ENCODE data around the gene NANS. TPM values are rescaled to one million over a fixed set of nuclear protein-coding genes. Genes with fewer than 3 reads are reported as not detected.

The NANS gene
- total RNA-seq, 1 experiment from 2014 or later = 40.4 TPM

DNA sequence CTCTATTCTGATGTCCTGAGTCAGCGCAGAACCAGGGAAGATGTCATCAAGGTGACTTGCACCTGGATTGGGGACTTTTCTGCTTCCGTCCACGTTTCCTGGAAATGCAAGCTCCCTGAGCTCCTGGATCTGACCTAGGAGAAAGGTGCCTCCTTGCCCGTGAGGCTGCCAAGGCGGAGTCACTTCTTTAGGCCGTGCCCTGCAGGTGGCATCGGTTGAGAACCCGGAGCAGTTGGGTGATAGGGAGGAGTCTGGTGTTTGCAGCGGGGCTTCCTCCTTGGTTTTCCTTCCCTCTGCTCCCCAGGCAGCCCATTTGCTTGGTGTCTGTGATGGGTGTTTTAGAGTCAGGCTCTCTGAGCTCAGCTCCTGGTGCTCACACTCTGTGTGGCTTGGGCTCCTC, 15.2 kb downstream of the NANS start:
- Histone ChIP-seq H3K4me2 (ENCODE audit: insufficient read depth, insufficient read length, low read length) (no peak overlapping the region), H3K4me1 (ENCODE audit: insufficient read depth, low read length) (peaks cover 6% of the 10 kb centered on the region), H3K4ac (ENCODE audit: low read depth, low read length) (no peak overlapping the region), H2BK120ac (ENCODE audit: low read depth, low read length, poor library complexity, severe bottlenecking) (no peak overlapping the region), H4K5ac (ENCODE audit: insufficient read length, low read depth, low read length) (no peak overlapping the region), H2BK12ac (ENCODE audit: insufficient read length, low read depth, low read length) (no peak overlapping the region), H3K56ac (ENCODE audit: insufficient read length, low read depth, low read length) (no peak overlapping the region), H4K20me1 (ENCODE audit: control insufficient read depth, insufficient read depth, insufficient read length) (no peaks in the 10 kb centered on the region), H3K27me3 (ENCODE audit: insufficient read depth, low read length) (no peaks in the 10 kb centered on the region), H2AK5ac (ENCODE audit: insufficient read length, low read length) (no peak overlapping the region), H3K9me3 (ENCODE audit: control insufficient read depth, low read depth, low read length) (no peaks in the 10 kb centered on the region), H3K79me1 (ENCODE audit: insufficient read depth, low read depth, low read length, poor library complexity, severe bottlenecking) (no peaks in the 10 kb centered on the region), H3K18ac (ENCODE audit: insufficient read length, low read depth, low read length) (no peak overlapping the region), H4K91ac (ENCODE audit: insufficient read length, low read depth, low read length) (no peak overlapping the region), H3K9ac (ENCODE audit: extremely low read depth, insufficient read length, low read length) (no peak overlapping the region), H2BK15ac (ENCODE audit: low read depth, low read length) (no peak overlapping the region), H2BK20ac (ENCODE audit: low read depth, low read length, poor library complexity, severe bottlenecking) (no peak overlapping the region), H4K8ac (replicated peaks; ENCODE audit: insufficient read length, low read depth, low read length) (no peak overlapping the region), H3K23me2 (ENCODE audit: insufficient read length, low read depth, low read length, poor library complexity, severe bottlenecking) (no peaks in the 10 kb centered on the region), H2AFZ (ENCODE audit: low read length) (no peak overlapping the region), H3K79me2 (ENCODE audit: insufficient read depth, low read length) (no peaks in the 10 kb centered on the region), H3K27ac (ENCODE audit: insufficient read length, low read depth, low read length) (no peak overlapping the region), H3T11ph (ENCODE audit: low read length) (no peak overlapping the region), H3K14ac (ENCODE audit: insufficient read depth, low read length) (no peak overlapping the region), H2BK5ac (ENCODE audit: insufficient read length, low read length) (no peak overlapping the region), H3K23ac (ENCODE audit: insufficient read length, low read depth, low read length) (no peak overlapping the region)
- Mint-ChIP-seq H3K9me3 (no peaks in the 10 kb centered on the region), H3K4me3 (no peak overlapping the region), H3K27ac (no peak overlapping the region), H3K27me3 (ENCODE audit: low read depth) (no peaks in the 10 kb centered on the region), H3K36me3 (ENCODE audit: insufficient read depth in 1 of 3, low read depth in 3 of 3) (no peaks in the 10 kb centered on the region; a peak in 3 of 7 replicates), H3K4me1 (peaks cover 20 to 22% of the 10 kb centered on the region in 2 experiments)
- DNase-seq = no peak
- WGBS (ENCODE audit: extremely low coverage, insufficient read length, low lambda C conversion rate) = no CpG with 5 or more reads among the region's 9 CpGs
- TF ChIP-seq, protein P1, sequence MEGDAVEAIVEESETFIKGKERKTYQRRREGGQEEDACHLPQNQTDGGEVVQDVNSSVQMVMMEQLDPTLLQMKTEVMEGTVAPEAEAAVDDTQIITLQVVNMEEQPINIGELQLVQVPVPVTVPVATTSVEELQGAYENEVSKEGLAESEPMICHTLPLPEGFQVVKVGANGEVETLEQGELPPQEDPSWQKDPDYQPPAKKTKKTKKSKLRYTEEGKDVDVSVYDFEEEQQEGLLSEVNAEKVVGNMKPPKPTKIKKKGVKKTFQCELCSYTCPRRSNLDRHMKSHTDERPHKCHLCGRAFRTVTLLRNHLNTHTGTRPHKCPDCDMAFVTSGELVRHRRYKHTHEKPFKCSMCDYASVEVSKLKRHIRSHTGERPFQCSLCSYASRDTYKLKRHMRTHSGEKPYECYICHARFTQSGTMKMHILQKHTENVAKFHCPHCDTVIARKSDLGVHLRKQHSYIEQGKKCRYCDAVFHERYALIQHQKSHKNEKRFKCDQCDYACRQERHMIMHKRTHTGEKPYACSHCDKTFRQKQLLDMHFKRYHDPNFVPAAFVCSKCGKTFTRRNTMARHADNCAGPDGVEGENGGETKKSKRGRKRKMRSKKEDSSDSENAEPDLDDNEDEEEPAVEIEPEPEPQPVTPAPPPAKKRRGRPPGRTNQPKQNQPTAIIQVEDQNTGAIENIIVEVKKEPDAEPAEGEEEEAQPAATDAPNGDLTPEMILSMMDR (conservative IDR thresholded peaks at IDR 0.05) = no peak
